Loucy (cell line): ENCODE results near the gene RPL41.

ENCODE experiments used
- H2AFZ ChIP-seq: fragments of 200-600 bp; sonication (generic); 2 replicates; pipeline ENCODE4 v1.6.0; 2016; ENCODE audit warnings: antibody characterized with exemption, mild to moderate bottlenecking, low read length, moderate library complexity
- H3F3A ChIP-seq: fragments of 200-600 bp; 2 replicates; pipeline ENCODE4 v1.6.0; 2016; ENCODE audit warnings: antibody characterized with exemption, low read depth, mild to moderate bottlenecking
- H3K27me3 ChIP-seq: fragments of 200-600 bp; sonication (generic); 2 replicates; pipeline ENCODE4 v1.6.1; 2014; ENCODE audit warnings: low read length, mild to moderate bottlenecking; ENCODE audit not compliant: insufficient read depth, poor library complexity, severe bottlenecking
- H3K36me3 ChIP-seq: fragments of 200-600 bp; sonication (generic); 2 replicates; pipeline ENCODE4 v1.6.1; 2016; ENCODE audit warnings: low read length; ENCODE audit not compliant: insufficient read depth
- H3K4me1 ChIP-seq: fragments of 200-600 bp; sonication (generic); 2 replicates; pipeline ENCODE4 v1.5.1; 2014; ENCODE audit warnings: low read length, mild to moderate bottlenecking; ENCODE audit not compliant: insufficient read depth, poor library complexity, severe bottlenecking
- H3K4me2 ChIP-seq: fragments of 200-600 bp; sonication (generic); 2 replicates; pipeline ENCODE4 v1.6.0; 2014; ENCODE audit warnings: antibody characterized with exemption, low read length, low read depth, mild to moderate bottlenecking; ENCODE audit not compliant: poor library complexity, severe bottlenecking
- H3K4me3 ChIP-seq: fragments of 200-600 bp; sonication (generic); 2 replicates; pipeline ENCODE4 v1.5.1; 2014; ENCODE audit warnings: low read length, mild to moderate bottlenecking, mixed read lengths; ENCODE audit not compliant: poor library complexity, severe bottlenecking
- H3K79me2 ChIP-seq: fragments of 200-600 bp; sonication (generic); 2 replicates; pipeline ENCODE4 v1.6.1; 2014; ENCODE audit warnings: low read length; ENCODE audit not compliant: insufficient read depth
- H3K9ac ChIP-seq: fragments of 200-600 bp; sonication (generic); 2 replicates; pipeline ENCODE4 v1.6.0; 2014; ENCODE audit warnings: mild to moderate bottlenecking, low read depth, low read length, moderate library complexity; ENCODE audit not compliant: poor library complexity, severe bottlenecking
- H3K9me2 ChIP-seq: fragments of 200-600 bp; sonication (generic); replicated peaks from 2 replicates; pipeline ENCODE4 v1.6.1; 2016; ENCODE audit warnings: low read depth, low read length, mixed read lengths
- H3K9me3 ChIP-seq: fragments of 200-600 bp; sonication (generic); 2 replicates; pipeline ENCODE4 v1.6.1; 2014; ENCODE audit warnings: mild to moderate bottlenecking, antibody characterized with exemption, low read length, low read depth; ENCODE audit not compliant: insufficient read depth
- H4K20me1 ChIP-seq: fragments of 200-600 bp; sonication (generic); 2 replicates; pipeline ENCODE4 v1.6.0; 2014; ENCODE audit warnings: antibody characterized with exemption, low read length, mild to moderate bottlenecking; ENCODE audit not compliant: insufficient read depth, poor library complexity, severe bottlenecking
- EZH2phosphoT487 ChIP-seq: fragments of 200-600 bp; IDR thresholded peaks from 2 replicates; pipeline ENCODE4 v1.6.1; 2018; ENCODE audit warnings: antibody characterized with exemption, mild to moderate bottlenecking, moderate library complexity, borderline replicate concordance
- TF ChIP-seq, protein P1 (sequence below): fragments of 200-600 bp; sonication (generic); conservative IDR thresholded peaks from 2 replicates; pipeline ENCODE4 v1.5.1; 2014; ENCODE audit warnings: mild to moderate bottlenecking, antibody characterized with exemption, low read length

RPL41 gene

DNA sequence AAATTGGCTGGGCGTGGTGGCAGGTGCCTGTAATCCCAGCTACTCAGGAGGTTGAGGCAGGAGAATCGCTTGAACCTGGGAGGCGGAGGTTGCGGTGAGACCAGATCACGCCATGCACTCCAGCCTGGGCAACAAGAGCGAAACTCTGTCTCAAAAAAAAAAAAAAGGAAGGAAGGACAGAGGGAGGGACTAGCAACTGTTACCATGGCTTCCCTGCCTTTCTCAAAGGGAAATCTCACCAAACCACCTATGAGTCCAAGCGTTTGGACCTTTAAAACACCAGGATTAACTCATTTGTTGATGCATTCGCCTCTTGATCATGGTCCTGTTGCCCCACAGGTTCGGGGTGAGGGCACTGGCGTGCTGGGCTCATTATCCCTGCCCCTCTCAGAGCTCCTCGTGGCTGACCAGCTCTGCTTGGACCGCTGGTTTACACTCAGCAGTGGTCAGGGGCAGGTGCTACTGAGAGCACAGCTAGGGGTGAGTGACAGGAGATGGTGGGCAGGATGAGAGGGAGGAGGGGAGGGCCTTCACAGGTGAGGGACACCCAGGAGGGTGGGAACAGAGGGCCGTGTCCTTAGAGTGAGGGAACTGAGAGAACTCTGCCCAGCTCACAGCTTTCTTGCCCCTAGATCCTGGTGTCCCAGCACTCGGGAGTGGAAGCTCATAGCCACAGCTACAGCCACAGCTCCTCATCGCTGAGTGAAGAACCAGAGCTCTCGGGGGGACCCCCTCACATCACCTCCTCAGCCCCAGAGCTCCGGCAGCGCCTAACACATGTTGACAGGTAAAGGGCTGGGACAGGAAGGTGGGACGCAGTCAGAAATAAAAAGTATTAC, 25.7 kb downstream of the RPL41 start:
- no peak overlapping the region for H2AFZ ChIP-seq

GRCh38 chr12:56143217-56143616, 26.8 kb downstream of the RPL41 start:
- H3K9me2 ChIP-seq: no peaks in the 10 kb centered on the region
- TF ChIP-seq, protein P1, sequence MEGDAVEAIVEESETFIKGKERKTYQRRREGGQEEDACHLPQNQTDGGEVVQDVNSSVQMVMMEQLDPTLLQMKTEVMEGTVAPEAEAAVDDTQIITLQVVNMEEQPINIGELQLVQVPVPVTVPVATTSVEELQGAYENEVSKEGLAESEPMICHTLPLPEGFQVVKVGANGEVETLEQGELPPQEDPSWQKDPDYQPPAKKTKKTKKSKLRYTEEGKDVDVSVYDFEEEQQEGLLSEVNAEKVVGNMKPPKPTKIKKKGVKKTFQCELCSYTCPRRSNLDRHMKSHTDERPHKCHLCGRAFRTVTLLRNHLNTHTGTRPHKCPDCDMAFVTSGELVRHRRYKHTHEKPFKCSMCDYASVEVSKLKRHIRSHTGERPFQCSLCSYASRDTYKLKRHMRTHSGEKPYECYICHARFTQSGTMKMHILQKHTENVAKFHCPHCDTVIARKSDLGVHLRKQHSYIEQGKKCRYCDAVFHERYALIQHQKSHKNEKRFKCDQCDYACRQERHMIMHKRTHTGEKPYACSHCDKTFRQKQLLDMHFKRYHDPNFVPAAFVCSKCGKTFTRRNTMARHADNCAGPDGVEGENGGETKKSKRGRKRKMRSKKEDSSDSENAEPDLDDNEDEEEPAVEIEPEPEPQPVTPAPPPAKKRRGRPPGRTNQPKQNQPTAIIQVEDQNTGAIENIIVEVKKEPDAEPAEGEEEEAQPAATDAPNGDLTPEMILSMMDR: no peak
- no peak for TF ChIP-seq EZH2phosphoT487
- H3K9ac ChIP-seq: no peak overlapping the region
- no peaks in the 10 kb centered on the region for H3K79me2 ChIP-seq
- H3K9me3 ChIP-seq: no peaks in the 10 kb centered on the region
- H3K4me1 ChIP-seq: peaks cover 6% of the 10 kb centered on the region
- H3F3A ChIP-seq: peaks cover 7% of the 10 kb centered on the region
- H3K4me3 ChIP-seq: no peak overlapping the region
- H3K36me3 ChIP-seq: peaks cover 50% of the 10 kb centered on the region; the same call in 1 of the 2 replicates
- H3K4me2 ChIP-seq: no peak overlapping the region
- H4K20me1 ChIP-seq: no peaks in the 10 kb centered on the region
- no peak overlapping the region for H2AFZ ChIP-seq
- no peaks in the 10 kb centered on the region for H3K27me3 ChIP-seq

More for the DNA sequence above, 25.7 kb downstream of the RPL41 start:
- Histone ChIP-seq H3K9ac (no peak overlapping the region), H3K4me1 (peaks cover 17% of the 10 kb centered on the region), H3K4me3 (no peak overlapping the region), H3F3A (peaks cover 7% of the 10 kb centered on the region), H4K20me1 (no peaks in the 10 kb centered on the region), H3K4me2 (no peak overlapping the region), H3K36me3 (peaks cover 59% of the 10 kb centered on the region; the same call in 1 of the 2 replicates), H3K9me3 (no peaks in the 10 kb centered on the region), H3K9me2 (no peaks in the 10 kb centered on the region), H3K27me3 (no peaks in the 10 kb centered on the region), H3K79me2 (no peaks in the 10 kb centered on the region)
- TF ChIP-seq EZH2phosphoT487: no peak
- TF ChIP-seq, protein P1: no peak

DNA sequence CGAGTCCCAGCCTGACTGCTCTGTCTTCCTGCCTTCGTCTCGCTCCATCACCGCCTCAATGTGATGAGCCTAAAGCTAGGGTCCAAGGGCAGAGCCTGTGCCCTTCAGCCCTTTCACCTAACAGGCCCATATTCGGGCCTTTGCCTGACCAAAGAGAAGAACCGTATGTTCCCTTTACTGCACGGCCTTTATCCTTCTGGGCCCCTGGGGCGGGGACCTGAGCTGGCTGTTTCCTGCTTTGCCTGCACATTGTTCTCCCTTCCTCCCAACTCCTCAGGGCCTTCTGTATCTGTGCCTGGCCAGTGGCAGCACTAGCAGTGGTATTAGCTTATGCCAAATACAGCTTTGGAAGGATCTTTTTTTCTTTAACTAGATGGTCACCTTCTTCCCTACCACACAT, 27.4 kb downstream of the RPL41 start:
- H3K79me2 ChIP-seq: no peaks in the 10 kb centered on the region
- TF ChIP-seq EZH2phosphoT487: no peak
- TF ChIP-seq, protein P1: no peak
- H3K9me3 ChIP-seq: no peaks in the 10 kb centered on the region
- H2AFZ ChIP-seq: no peak overlapping the region
- peaks cover 50% of the 10 kb centered on the region; the same call in 1 of the 2 replicates for H3K36me3 ChIP-seq
- no peak overlapping the region for H3K9ac ChIP-seq
- H3K4me2 ChIP-seq: no peak overlapping the region
- peaks cover under 1% of the 10 kb centered on the region; the same call in 1 of the 2 replicates for H3F3A ChIP-seq
- no peaks in the 10 kb centered on the region for H3K4me1 ChIP-seq
- H3K9me2 ChIP-seq: no peaks in the 10 kb centered on the region
- H3K27me3 ChIP-seq: no peaks in the 10 kb centered on the region
- no peak overlapping the region for H3K4me3 ChIP-seq
- no peaks in the 10 kb centered on the region for H4K20me1 ChIP-seq
